Liver (tissue), 9 donors: Measurements from ENCODE around the gene CALR. TPM values are rescaled to one million over a fixed set of nuclear protein-coding genes. Genes with fewer than 3 reads are reported as not detected.
"Not testable (repeated sequence)": the region's sequence is repeated elsewhere in the genome, so short reads cannot be mapped to it uniquely, and the experiment has no call there.

Experiments
- DNase-seq: peaks from one replicate; pipeline ENCODE4 v3.0.0-alpha.2; 2017; ENCODE audit warnings: low spot score
- H3K27ac ChIP-seq, 2 donors: one replicate each; pipeline ENCODE4 v1.7.0; 2013; ENCODE audit warnings: inconsistent platforms in 2 of 2, low read length in 2 of 2, control low read depth in 1 of 2, low read depth in 1 of 2, mild to moderate bottlenecking in 1 of 2
- H3K27me3 ChIP-seq, 4 donors: one replicate each; pipeline versions ENCODE4 v1.6.1 to v1.7.0; 2013; ENCODE audit warnings: low read length in 3 of 4, inconsistent platforms in 1 of 4, mild to moderate bottlenecking in 1 of 4, moderate library complexity in 1 of 4; ENCODE audit not compliant: control insufficient read depth in 4 of 4, insufficient read depth in 4 of 4
- H3K36me3 ChIP-seq, 4 donors: one replicate each; pipeline versions ENCODE4 v1.6.1 to v1.7.0; 2013; ENCODE audit warnings: low read length in 3 of 4, mild to moderate bottlenecking in 3 of 4, low read depth in 1 of 4, moderate library complexity in 1 of 4; ENCODE audit not compliant: control insufficient read depth in 4 of 4, insufficient read depth in 3 of 4
- H3K4me1 ChIP-seq, 4 donors: one replicate each; pipeline versions ENCODE4 v1.6.1 to v1.7.0; 2013; ENCODE audit warnings: low read length in 3 of 4, mild to moderate bottlenecking in 3 of 4, moderate library complexity in 1 of 4; ENCODE audit not compliant: control insufficient read depth in 4 of 4, insufficient read depth in 4 of 4
- H3K4me3 ChIP-seq, 3 donors: one replicate each; pipeline versions ENCODE4 v1.6.1 to v1.7.0; 2013; ENCODE audit warnings: low read length in 3 of 3, control low read depth in 1 of 3, low read depth in 1 of 3, mild to moderate bottlenecking in 1 of 3
- H3K9ac ChIP-seq, 2 donors: one replicate each; pipeline ENCODE4 v1.7.0; 2013; ENCODE audit warnings: low read length in 2 of 2, mild to moderate bottlenecking in 2 of 2, moderate library complexity in 2 of 2, control low read depth in 1 of 2, low read depth in 1 of 2
- H3K9me3 ChIP-seq, 4 donors: one replicate each; pipeline versions ENCODE4 v1.6.1 to v1.7.0; 2013; ENCODE audit warnings: low read length in 3 of 4; ENCODE audit not compliant: control insufficient read depth in 4 of 4
- HNF4A ChIP-seq, 2 donors: conservative IDR thresholded peaks; 2 replicates each; pipeline ENCODE4 v1.6.1; 2016; ENCODE audit warnings: antibody characterized with exemption in 2 of 2, mild to moderate bottlenecking in 2 of 2
- RAD21 ChIP-seq, 2 donors: IDR thresholded peaks; 2 replicates each; pipeline ENCODE4 v1.6.1; 2016; ENCODE audit warnings: antibody characterized with exemption in 2 of 2, mild to moderate bottlenecking in 2 of 2
- RXRA ChIP-seq, 2 donors: IDR thresholded peaks; 2 replicates each; pipeline ENCODE4 v1.6.1; 2017 to 2018; ENCODE audit warnings: antibody characterized with exemption in 2 of 2, mild to moderate bottlenecking in 1 of 2
- YY1 ChIP-seq: IDR thresholded peaks from 2 replicates; pipeline ENCODE4 v1.6.1; 2016; ENCODE audit warnings: antibody characterized with exemption, mild to moderate bottlenecking
- WGBS: extraction: QIAGEN DNeasy Blood & Tissue Kit; methylation state at CpG from one replicate; pipeline ENCODE4 v1.1.7; 2013; 5-methylcytosine and 5-hydroxymethylcytosine counted together
- polyA plus RNA-seq, 2 donors: library from polyadenylated mRNA; stranded (reverse) in 1 of 2; unstranded in 1 of 2; fragments of 200-250 nt in 1 of 2; fragments of >200 nt in 1 of 2; fragmentation: Nextera tagmentation in 1 of 2; extraction: Ambion mirVana in 1 of 2; gene quantifications; one replicate each; pipeline versions ENCODE4 v1.2.1 to v1.2.3, GENCODE V29; 2013 to 2015
- total RNA-seq, 2 donors: library from RNA; depleted of rRNA; stranded (reverse); fragments of >200 nt; gene quantifications; one replicate each; pipeline ENCODE4 v1.2.3, GENCODE V29; 2014
- TF ChIP-seq, protein P1 (sequence below): fragments of 150-350 bp; IDR thresholded peaks from 2 replicates; pipeline ENCODE4 v1.5.1; 2017; ENCODE audit warnings: improper control_type of control experiment, low read depth, low read length; ENCODE audit not compliant: missing input control
- TF ChIP-seq, protein P2 (sequence below): IDR thresholded peaks from 2 replicates; pipeline ENCODE4 v1.6.1; 2016; ENCODE audit warnings: antibody characterized with exemption, mild to moderate bottlenecking
- TF ChIP-seq, protein P3 (sequence below): IDR thresholded peaks from 2 replicates; pipeline ENCODE4 v1.6.1; 2016; ENCODE audit warnings: antibody characterized with exemption
- TF ChIP-seq, protein P4 (sequence below): IDR thresholded peaks from 2 replicates; pipeline ENCODE4 v1.6.1; 2016; ENCODE audit warnings: antibody characterized with exemption
- donor health status: healthy.
- donor health status: healthy.
- donor health status: healthy.
- donor health status: healthy.
- donor health status: healthy.

Gene CALR
- total and polyA plus RNA-seq, 4 donors: 618 to 1,316 (median 1,070) TPM

DNA sequence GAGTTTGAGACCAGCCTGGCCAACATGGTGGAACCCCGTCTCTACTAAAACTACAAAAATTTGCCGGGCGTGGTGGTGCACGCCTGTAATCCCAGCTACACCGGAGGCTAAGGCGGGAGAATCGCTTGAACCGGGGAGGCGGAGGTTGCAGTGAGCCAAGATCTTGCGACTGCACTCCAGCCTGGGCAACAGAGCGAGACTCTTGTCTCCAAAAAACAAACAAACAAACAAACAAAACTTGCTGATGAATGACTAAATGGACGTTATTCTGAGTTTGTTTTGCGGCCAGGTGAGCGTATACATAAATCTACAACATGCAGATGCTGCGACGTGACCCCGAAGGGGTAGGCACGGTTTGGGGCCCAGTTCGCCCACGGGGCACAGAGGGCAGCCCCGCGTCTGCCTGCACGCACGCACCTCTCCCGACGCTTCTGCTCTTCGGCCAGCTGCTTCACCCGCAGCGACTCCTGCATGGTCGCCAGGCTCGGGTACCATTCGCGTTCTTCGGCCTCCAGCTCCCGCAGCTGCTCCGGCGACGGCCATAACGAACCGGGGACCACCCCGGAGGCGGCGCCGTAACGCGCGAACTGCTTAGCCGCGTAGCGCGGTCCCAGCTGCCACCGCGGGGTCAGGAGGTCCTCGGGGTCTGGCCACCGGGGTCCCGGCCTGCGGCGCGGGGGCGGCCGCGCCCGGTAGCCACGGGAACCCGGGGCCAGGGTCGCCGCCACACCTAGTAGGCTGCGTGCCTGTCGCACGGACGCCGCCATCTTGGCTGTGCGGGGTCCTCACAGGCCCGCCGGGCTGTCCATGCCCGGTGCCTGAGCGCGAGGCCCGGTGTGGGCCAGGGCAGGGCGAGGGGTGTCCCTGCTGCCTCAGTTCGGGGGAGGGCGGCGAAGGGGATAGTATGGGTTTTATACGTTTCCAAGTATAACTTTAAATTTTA, 18.3 kb downstream of the CALR start, which contains the start of gene GADD45GIP1:
TSS of gene GADD45GIP1 (minus strand) at position 778 of the 943 bp plus-strand sequence. CDS start at position 767, 11 bp downstream.
- Histone ChIP-seq H3K4me3 (peak within 1 kb of the TSS; percentile 51 to 99 (median 85)), H3K27me3 (no peaks in the 10 kb centered on the region), H3K4me1 (peaks cover 5 to 18% (median 14%) of the 10 kb centered on the region in 4 donors), H3K9ac (peak within 1 kb of the TSS; percentile 32 to 85), H3K36me3 (peaks cover 0 to 15% (median 8%) of the 10 kb centered on the region in 4 donors), H3K27ac (peak within 1 kb of the TSS; percentile 80 to 89), H3K9me3 (no peaks in the 10 kb centered on the region)
- peak; percentile 84 for DNase-seq
- 4% methylated on average over 84 of the region's 84 CpGs for WGBS
- TF ChIP-seq, protein P1, sequence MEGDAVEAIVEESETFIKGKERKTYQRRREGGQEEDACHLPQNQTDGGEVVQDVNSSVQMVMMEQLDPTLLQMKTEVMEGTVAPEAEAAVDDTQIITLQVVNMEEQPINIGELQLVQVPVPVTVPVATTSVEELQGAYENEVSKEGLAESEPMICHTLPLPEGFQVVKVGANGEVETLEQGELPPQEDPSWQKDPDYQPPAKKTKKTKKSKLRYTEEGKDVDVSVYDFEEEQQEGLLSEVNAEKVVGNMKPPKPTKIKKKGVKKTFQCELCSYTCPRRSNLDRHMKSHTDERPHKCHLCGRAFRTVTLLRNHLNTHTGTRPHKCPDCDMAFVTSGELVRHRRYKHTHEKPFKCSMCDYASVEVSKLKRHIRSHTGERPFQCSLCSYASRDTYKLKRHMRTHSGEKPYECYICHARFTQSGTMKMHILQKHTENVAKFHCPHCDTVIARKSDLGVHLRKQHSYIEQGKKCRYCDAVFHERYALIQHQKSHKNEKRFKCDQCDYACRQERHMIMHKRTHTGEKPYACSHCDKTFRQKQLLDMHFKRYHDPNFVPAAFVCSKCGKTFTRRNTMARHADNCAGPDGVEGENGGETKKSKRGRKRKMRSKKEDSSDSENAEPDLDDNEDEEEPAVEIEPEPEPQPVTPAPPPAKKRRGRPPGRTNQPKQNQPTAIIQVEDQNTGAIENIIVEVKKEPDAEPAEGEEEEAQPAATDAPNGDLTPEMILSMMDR: no peak
- peak in 1 of 2 donors; percentile 5 for TF ChIP-seq RXRA (IDR thresholded peaks at IDR 0.05)
- TF ChIP-seq, protein P2, sequence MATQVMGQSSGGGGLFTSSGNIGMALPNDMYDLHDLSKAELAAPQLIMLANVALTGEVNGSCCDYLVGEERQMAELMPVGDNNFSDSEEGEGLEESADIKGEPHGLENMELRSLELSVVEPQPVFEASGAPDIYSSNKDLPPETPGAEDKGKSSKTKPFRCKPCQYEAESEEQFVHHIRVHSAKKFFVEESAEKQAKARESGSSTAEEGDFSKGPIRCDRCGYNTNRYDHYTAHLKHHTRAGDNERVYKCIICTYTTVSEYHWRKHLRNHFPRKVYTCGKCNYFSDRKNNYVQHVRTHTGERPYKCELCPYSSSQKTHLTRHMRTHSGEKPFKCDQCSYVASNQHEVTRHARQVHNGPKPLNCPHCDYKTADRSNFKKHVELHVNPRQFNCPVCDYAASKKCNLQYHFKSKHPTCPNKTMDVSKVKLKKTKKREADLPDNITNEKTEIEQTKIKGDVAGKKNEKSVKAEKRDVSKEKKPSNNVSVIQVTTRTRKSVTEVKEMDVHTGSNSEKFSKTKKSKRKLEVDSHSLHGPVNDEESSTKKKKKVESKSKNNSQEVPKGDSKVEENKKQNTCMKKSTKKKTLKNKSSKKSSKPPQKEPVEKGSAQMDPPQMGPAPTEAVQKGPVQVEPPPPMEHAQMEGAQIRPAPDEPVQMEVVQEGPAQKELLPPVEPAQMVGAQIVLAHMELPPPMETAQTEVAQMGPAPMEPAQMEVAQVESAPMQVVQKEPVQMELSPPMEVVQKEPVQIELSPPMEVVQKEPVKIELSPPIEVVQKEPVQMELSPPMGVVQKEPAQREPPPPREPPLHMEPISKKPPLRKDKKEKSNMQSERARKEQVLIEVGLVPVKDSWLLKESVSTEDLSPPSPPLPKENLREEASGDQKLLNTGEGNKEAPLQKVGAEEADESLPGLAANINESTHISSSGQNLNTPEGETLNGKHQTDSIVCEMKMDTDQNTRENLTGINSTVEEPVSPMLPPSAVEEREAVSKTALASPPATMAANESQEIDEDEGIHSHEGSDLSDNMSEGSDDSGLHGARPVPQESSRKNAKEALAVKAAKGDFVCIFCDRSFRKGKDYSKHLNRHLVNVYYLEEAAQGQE: peak; percentile 59
- peak; percentile 96 for TF ChIP-seq YY1
- TF ChIP-seq, protein P3, sequence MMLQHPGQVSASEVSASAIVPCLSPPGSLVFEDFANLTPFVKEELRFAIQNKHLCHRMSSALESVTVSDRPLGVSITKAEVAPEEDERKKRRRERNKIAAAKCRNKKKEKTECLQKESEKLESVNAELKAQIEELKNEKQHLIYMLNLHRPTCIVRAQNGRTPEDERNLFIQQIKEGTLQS: no peak
- no peak for TF ChIP-seq RAD21 (IDR thresholded peaks at IDR 0.05)
- TF ChIP-seq, protein P4, sequence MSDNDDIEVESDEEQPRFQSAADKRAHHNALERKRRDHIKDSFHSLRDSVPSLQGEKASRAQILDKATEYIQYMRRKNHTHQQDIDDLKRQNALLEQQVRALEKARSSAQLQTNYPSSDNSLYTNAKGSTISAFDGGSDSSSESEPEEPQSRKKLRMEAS: no peak
- TF ChIP-seq HNF4A (conservative IDR thresholded peaks at IDR 0.05): no peak

DNA sequence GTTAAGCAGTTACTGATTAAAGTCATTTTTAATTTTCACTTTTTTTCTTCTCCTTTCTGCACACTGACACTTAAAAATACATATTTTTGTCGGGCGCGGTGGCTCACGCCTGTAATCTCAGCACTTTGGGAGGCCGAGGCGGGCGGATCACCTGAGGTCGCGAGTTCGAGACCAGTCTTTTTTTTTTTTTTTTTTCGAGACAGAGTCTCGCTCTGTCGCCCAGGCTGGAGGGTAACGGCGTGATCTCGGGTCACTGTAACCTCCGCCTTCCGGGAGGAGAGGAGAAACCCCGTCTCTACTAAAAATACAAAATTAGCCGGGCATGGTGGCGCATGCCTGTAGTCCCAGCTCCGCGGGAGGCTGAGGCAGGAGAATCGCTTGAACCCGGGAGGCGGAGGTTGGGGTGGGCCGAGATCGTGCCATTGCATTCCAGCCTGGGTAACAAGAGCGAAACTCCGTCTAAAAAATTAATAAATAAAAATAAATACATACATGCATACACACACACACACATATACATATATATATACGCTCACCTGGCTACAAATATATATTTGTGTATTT, 19.1 kb downstream of the CALR start:
- Histone ChIP-seq H3K27ac (peak overlapping the region; percentile 80 to 89), H3K9ac (peak overlapping the region in 1 of 2 donors; percentile 85), H3K4me1 (peaks cover 5 to 18% (median 14%) of the 10 kb centered on the region in 4 donors), H3K4me3 (peak overlapping the region; percentile 51 to 99 (median 85))
- H3K27me3 ChIP-seq, H3K9me3 ChIP-seq, H3K36me3 ChIP-seq, DNase-seq: not testable (repeated sequence)
- TF ChIP-seq, protein P2: peak; percentile 7
- WGBS: 36% methylated on average over 31 of the region's 31 CpGs
